NCI-H187 (cell line): ENCODE measurements around the gene DOK4.

ENCODE experiments used
- DNase-seq, 2 experiments: peaks; one replicate each; lab custom pipeline; 2025; lab: John Stamatoyannopoulos, UW

The DOK4 gene

GRCh38 chr16:57476546-57477410, 9.5 kb downstream of the DOK4 start:
- DNase-seq = no peak

- DNase-seq = no peak
Observed at GRCh38 chr16:57475711-57476339, 10.5 kb downstream of the DOK4 start.

- DNase-seq = no peak
Observed at GRCh38 chr16:57474671-57475661, 11.3 kb downstream of the DOK4 start.

- DNase-seq = no peak
Observed at GRCh38 chr16:57473906-57474305, 12.4 kb downstream of the DOK4 start.

- no peak for DNase-seq
Observed at GRCh38 chr16:57473176-57473840, 13.0 kb downstream of the DOK4 start.

- no peak for DNase-seq
Observed at GRCh38 chr16:57472665-57473060, 13.6 kb downstream of the DOK4 start.

- DNase-seq = no peak
Observed at GRCh38 chr16:57471852-57472664, 14.2 kb downstream of the DOK4 start.

GRCh38 chr16:57471209-57471608, 15.1 kb downstream of the DOK4 start:
- DNase-seq = no peak

- DNase-seq = no peak
Observed at GRCh38 chr16:57470711-57471110, 15.6 kb downstream of the DOK4 start.

- DNase-seq = no peak
Observed at GRCh38 chr16:57469917-57470470, 16.3 kb downstream of the DOK4 start.

GRCh38 chr16:57469046-57469445, 17.2 kb downstream of the DOK4 start:
- no peak for DNase-seq

- DNase-seq = no peak
Observed at GRCh38 chr16:57468346-57468745, 17.9 kb downstream of the DOK4 start.

GRCh38 chr16:57464523-57464922, 21.8 kb downstream of the DOK4 start:
- no peak for DNase-seq

- no peak for DNase-seq
Observed at GRCh38 chr16:57462978-57463362, 23.3 kb downstream of the DOK4 start.

- DNase-seq = peak; percentile 29 to 62
Observed at GRCh38 chr16:57462209-57462977, 23.9 kb downstream of the DOK4 start, which contains the start of gene POLR2C. Gene POLR2C (plus strand): TSS chr16:57462679. CDS start chr16:57462725, 46 bp downstream.

- no peak for DNase-seq
Observed at GRCh38 chr16:57452021-57452420, 34.3 kb downstream of the DOK4 start.

GRCh38 chr16:57447186-57447962, 38.9 kb downstream of the DOK4 start, which contains the start of the genes CIAPIN1 and COQ9:
Gene CIAPIN1 (minus strand): TSS chr16:57447385. CDS start chr16:57440928, 6,457 bp downstream.
Gene COQ9 (plus strand): TSS chr16:57447479. CDS start chr16:57447506, 27 bp downstream.
- peak in 1 of 2 experiments; percentile 84 for DNase-seq

GRCh38 chr16:57446531-57447185, 39.6 kb downstream of the DOK4 start:
- DNase-seq = no peak
